Endothelial cell (in vitro differentiated cells): ENCODE data around the gene NSMCE3. TPM values are rescaled to one million over a fixed set of nuclear protein-coding genes. Genes with fewer than 3 reads are reported as not detected.
A peak's percentile ranks its signal among the peaks of the same experiment; 100 is the strongest.
"Not testable (repeated sequence)": the region's sequence is repeated elsewhere in the genome, so short reads cannot be mapped to it uniquely, and the experiment has no call there.

ENCODE experiments used
- DNase-seq: peaks from one replicate; pipeline ENCODE4 v3.0.0; 2021; ENCODE audit warnings: low spot score
- H3K27ac Mint-ChIP-seq: one replicate; pipeline ENCODE4 v1.8.0; 2021; ENCODE audit warnings: mixed read lengths, inconsistent platforms; ENCODE audit not compliant: unreplicated experiment
- H3K27me3 Mint-ChIP-seq: one replicate; pipeline ENCODE4 v1.8.0; 2021; ENCODE audit warnings: mild to moderate bottlenecking, moderate library complexity, mixed read lengths, inconsistent platforms; ENCODE audit not compliant: unreplicated experiment
- H3K36me3 Mint-ChIP-seq: one replicate; pipeline ENCODE4 v1.8.0; 2021; ENCODE audit warnings: mild to moderate bottlenecking, low read depth, mixed read lengths, inconsistent platforms; ENCODE audit not compliant: unreplicated experiment
- H3K4me1 Mint-ChIP-seq: one replicate; pipeline ENCODE4 v1.8.0; 2021; ENCODE audit warnings: mild to moderate bottlenecking, mixed read lengths, inconsistent platforms; ENCODE audit not compliant: unreplicated experiment
- H3K4me3 Mint-ChIP-seq: one replicate; pipeline ENCODE4 v1.8.0; 2021; ENCODE audit warnings: mild to moderate bottlenecking, mixed read lengths, inconsistent platforms; ENCODE audit not compliant: unreplicated experiment
- H3K9me3 Mint-ChIP-seq: one replicate; pipeline ENCODE4 v1.8.0; 2021; ENCODE audit warnings: mixed read lengths, inconsistent platforms; ENCODE audit not compliant: unreplicated experiment
- total RNA-seq: library from RNA; stranded (reverse); fragmentation: NEBNext Ultra II Directional; extraction: Animal tissue kit (Norgen Biotek cat#: 25700); gene quantifications from one replicate; pipeline ENCODE4 v1.2.1, GENCODE V29; 2021; ENCODE audit not compliant: unreplicated experiment
- TF ChIP-seq, protein P1 (sequence below): fragments of 200-600 bp; sonication (generic); IDR thresholded peaks from one replicate; pipeline ENCODE4 v1.5.0; 2021; ENCODE audit warnings: antibody characterized with exemption; ENCODE audit not compliant: unreplicated experiment

The NSMCE3 gene
- total RNA-seq, 1 donor from 2014 or later: 20.4 TPM

DNA sequence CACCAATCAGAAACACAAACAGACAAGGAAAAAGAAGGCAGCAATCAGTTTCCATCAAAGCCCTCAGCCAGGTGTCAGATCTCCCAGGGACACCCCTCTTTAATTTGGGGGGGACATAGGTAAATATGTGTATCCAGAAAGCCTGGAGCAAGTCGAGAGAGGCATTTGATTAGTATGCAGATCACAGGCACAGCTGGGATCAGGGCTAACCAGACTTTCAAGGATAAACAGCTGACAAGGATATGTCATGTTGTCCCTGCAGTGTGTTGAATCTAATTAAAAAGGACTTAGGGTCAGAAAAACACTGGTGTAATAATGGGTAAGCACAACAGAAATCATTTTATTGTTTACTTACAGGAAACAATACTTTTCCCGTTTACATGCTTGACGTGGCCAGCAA lies 30.2 kb downstream of the NSMCE3 start:
- Mint-ChIP-seq H3K36me3 (peaks cover 6% of the 10 kb centered on the region), H3K4me3 (no peak overlapping the region), H3K27me3 (peaks cover 2% of the 10 kb centered on the region), H3K9me3 (peaks cover 5% of the 10 kb centered on the region), H3K27ac (no peak overlapping the region), H3K4me1 (no peaks in the 10 kb centered on the region)
- no peak for DNase-seq
- TF ChIP-seq, protein P1, sequence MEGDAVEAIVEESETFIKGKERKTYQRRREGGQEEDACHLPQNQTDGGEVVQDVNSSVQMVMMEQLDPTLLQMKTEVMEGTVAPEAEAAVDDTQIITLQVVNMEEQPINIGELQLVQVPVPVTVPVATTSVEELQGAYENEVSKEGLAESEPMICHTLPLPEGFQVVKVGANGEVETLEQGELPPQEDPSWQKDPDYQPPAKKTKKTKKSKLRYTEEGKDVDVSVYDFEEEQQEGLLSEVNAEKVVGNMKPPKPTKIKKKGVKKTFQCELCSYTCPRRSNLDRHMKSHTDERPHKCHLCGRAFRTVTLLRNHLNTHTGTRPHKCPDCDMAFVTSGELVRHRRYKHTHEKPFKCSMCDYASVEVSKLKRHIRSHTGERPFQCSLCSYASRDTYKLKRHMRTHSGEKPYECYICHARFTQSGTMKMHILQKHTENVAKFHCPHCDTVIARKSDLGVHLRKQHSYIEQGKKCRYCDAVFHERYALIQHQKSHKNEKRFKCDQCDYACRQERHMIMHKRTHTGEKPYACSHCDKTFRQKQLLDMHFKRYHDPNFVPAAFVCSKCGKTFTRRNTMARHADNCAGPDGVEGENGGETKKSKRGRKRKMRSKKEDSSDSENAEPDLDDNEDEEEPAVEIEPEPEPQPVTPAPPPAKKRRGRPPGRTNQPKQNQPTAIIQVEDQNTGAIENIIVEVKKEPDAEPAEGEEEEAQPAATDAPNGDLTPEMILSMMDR: no peak

DNA sequence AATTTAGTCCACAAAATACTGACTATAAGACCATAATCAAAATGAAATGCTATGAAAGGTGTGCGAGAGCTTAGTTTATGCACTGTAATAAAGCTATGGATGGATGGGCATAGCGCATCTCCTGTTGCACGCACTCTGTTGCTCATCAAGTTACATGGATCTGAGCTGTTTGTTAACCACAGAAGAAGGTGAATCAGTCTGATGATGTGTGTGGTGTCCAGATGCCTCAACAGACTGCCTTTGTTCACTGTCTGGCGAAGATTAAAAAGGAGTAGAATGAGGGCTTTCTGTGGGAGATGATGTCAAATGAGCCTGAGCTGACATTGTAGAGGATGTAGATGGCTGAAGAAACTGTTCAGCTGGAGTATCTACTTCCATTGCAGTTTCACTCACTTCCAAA lies 36.1 kb downstream of the NSMCE3 start:
- Mint-ChIP-seq H3K4me3 (no peak overlapping the region), H3K27ac (no peak overlapping the region), H3K9me3 (peaks cover 5% of the 10 kb centered on the region), H3K4me1 (no peaks in the 10 kb centered on the region), H3K36me3 (peaks cover 6% of the 10 kb centered on the region), H3K27me3 (no peaks in the 10 kb centered on the region)
- TF ChIP-seq, protein P1: no peak
- DNase-seq: no peak

DNA sequence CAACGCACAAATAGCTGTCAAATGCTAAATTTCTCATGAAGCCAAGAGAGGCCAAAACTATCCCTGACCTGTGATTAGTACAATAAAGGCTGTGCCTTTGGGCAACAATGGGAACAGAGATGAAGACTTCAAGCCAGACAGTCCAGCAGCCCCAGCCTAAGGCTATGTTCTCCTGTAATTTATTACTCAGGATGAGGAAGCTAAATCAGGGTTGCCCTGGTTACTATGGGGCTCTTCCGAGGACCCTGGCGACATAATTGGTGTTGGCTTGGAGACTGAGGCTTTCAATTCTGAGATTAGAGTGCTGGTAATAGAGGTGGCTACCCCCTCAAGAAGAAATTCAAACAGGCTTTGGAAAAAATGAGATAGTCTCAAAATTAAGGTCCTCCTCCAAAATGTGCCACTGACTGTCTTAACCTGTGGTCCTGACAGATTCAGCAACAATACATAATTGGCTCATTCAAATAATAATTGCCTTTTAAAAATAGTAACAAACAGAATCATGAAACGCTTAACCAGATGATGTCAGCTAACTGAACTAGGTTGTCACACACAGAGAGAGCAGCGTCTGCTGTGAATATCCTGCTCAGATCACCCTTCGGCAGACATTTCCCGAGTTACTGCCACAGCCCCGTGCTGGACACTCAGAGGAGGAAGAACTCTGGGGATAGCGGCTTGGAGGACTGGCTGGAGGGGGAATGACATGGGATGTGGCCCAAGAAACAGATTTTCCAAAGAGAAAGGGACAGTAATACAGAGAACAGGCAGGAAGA lies 43.0 kb downstream of the NSMCE3 start:
- no peaks in the 10 kb centered on the region for H3K9me3 Mint-ChIP-seq
- H3K36me3 Mint-ChIP-seq: peaks cover 8% of the 10 kb centered on the region

DNA sequence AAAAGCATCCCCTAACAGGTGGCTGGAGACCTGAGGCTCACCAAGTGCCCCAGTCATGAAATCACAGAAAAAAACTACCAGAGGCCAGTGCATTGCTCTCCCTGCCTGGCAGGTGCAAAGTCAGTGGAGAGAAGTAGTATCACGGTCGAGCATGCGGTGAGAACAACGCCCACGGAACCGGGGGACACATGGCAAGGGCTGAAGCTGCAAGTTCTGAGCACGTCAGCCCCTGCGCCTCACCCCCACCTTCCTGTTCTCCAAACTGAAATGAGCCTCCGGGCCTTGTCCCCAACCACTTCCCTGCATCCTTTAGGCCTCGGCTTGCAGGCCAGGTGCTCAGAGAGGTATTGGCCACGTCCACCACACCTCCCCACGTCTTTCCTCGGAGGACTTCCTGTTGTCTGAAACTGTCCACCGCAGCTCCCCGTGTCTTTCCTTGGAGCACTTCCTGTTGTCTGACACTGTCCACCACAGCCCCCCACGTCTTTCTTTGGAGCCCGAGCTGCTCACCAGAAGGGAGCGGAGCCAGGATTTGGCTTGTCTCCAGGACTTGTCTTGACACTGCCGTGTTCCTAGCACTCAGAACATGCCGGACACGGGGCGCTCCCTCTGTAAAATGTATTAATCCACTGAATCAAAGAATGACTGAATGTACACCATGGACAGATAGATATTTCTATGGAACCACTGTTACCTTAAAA lies 43.9 kb downstream of the NSMCE3 start:
- no peak for DNase-seq
- H3K9me3 Mint-ChIP-seq: no peaks in the 10 kb centered on the region
- H3K4me3 Mint-ChIP-seq: no peak overlapping the region
- peak overlapping the region; percentile 27 for H3K27ac Mint-ChIP-seq
- H3K4me1 Mint-ChIP-seq: peaks cover 24% of the 10 kb centered on the region
- no peaks in the 10 kb centered on the region for H3K27me3 Mint-ChIP-seq
- TF ChIP-seq, protein P1: no peak
- H3K36me3 Mint-ChIP-seq: peaks cover 8% of the 10 kb centered on the region

More for the DNA sequence above, 43.0 kb downstream of the NSMCE3 start:
- Mint-ChIP-seq H3K27ac (peak overlapping the region; percentile 33), H3K4me1 (peaks cover 22% of the 10 kb centered on the region), H3K27me3 (no peaks in the 10 kb centered on the region), H3K4me3 (no peak overlapping the region)
- TF ChIP-seq, protein P1: no peak
- no peak for DNase-seq

DNA sequence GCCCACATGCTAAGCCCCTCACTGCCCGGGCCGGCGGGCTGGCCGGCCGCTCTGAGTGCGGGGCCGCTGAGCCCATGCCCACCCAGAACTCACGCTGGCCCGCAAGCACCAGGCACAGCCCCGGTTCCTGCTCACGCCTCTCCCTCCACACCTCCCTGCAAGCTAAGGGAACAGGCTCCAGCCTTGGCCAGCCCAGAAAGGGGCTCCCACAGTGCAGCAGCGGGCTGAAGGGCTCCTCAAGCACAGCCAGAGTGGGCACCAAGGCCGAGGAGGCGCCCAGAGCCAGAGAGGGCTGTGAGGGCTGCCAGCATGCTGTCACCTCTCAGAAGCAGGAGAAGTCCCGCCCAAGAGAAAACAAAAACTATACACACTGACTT lies 44.6 kb downstream of the NSMCE3 start:
- not testable (repeated sequence) for H3K27ac Mint-ChIP-seq, DNase-seq

DNA sequence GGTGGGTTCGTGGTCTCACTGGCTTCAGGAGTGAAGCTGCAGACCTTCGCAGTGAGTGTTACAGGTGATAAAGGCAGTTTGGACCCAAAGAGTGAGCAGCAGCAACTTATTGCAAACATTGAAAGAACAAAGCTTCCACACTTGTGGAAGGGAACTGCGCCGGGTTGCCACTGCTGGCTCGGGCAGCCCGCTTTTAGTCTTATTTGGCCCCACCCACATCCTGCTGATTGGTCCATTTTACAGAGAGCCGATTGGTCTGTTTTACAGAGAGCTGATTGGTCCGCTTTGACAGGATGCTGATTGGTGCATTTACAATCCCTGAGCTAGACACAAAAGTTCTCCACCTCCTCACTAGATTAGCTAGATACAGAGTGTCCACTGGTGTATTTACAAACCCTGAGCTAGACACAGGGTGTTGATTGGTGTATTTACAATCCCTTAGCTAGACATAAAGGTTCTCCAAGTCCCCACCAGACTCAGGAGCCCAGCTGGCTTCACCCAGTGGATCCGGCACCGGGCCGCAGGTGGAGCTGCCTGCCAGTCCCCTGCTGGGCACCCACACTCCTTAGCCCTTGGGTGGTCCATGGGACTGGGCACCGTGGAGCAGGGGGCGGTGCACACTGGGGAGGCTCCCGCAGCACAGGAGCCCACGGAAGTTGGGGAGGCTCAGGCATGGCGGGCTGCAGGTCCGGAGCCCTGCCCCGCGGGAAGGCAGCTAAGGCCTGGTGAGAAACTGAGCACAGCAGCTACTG lies 45.2 kb downstream of the NSMCE3 start:
- not testable (repeated sequence) for H3K9me3 Mint-ChIP-seq, H3K36me3 Mint-ChIP-seq, H3K4me3 Mint-ChIP-seq, DNase-seq, H3K27ac Mint-ChIP-seq, H3K27me3 Mint-ChIP-seq
- peaks cover 25% of the 10 kb centered on the region for H3K4me1 Mint-ChIP-seq

More for the DNA sequence above, 44.6 kb downstream of the NSMCE3 start:
- H3K9me3 Mint-ChIP-seq, H3K27me3 Mint-ChIP-seq, H3K4me3 Mint-ChIP-seq, H3K36me3 Mint-ChIP-seq: not testable (repeated sequence)
- peaks cover 25% of the 10 kb centered on the region for H3K4me1 Mint-ChIP-seq
